HG03565 (cell line): ENCODE measurements around the gene GALT.

ENCODE experiments used
- ATAC-seq: cut with Tn5 transposase; IDR thresholded peaks from one replicate; pipeline ENCODE4 v1.9.1; 2021; ENCODE audit warnings: mild to moderate bottlenecking, moderate library complexity; ENCODE audit not compliant: unreplicated experiment

The GALT gene

DNA sequence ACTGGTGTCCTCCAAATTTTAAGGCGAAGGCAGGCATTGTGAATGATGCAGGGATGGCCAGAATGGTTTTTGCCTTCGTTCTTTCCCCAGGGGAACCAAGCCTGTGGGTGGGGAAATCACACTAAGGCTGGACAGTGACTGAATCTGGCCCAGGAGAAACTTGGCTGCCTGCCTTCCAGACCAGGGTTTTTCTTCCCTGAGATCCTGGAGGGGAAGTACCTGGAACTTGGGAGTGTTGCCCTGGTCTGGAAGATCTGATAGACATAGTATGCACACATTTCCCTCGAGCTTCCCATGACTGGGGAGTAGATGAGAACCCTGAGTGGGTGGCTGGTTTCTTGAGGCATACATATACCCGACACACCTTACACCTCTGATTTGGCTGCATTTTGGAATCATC is 4.8 kb downstream of the GALT start:
- no peak for ATAC-seq

DNA sequence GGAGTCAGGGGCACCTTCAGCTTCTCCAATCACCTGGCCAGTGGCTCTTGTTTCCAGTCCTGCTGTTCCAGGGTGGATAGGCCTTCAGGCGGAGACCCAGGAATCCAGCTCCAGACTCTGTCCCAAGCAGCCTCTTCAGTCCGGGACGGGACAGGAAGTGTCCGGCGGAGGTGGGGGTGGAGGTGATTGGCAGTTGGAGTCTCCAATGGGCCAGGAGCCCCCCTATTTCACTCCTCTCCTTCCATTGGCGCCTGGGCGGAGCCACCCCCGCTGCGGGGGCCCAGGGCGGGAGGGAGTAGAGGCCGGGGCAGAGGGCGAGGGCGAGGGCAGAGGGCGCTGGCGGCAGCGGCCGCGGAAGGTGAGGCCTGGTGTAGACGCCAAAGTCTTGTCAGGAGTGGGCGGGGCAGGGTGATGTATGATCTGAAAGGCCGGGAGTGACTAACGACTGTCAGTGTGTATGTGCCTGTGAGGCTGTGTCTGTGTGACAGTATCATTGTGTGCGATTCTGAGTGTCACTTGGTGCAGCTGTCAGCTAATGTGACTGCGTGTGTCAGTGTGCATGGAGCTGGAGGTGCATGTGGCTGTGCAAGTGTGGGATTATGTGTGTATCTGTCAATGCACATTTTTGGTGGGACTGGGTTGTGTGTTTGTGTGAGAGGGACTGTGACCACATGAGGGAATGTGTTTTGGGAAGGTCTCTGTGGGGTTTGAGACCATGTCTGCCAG is 5.6 kb downstream of the GALT start, which contains the start of gene IL11RA:
IL11RA (plus strand) TSS at position 310 of the 726 bp plus-strand sequence. CDS start 3,033 bp downstream, outside the sequence.
- no peak for ATAC-seq

- ATAC-seq = no peak
Measured at GRCh38 chr9:34652602-34653000, 6.1 kb downstream of the GALT start.

- no peak for ATAC-seq
Measured at GRCh38 chr9:34653151-34654072, 6.9 kb downstream of the GALT start.

DNA sequence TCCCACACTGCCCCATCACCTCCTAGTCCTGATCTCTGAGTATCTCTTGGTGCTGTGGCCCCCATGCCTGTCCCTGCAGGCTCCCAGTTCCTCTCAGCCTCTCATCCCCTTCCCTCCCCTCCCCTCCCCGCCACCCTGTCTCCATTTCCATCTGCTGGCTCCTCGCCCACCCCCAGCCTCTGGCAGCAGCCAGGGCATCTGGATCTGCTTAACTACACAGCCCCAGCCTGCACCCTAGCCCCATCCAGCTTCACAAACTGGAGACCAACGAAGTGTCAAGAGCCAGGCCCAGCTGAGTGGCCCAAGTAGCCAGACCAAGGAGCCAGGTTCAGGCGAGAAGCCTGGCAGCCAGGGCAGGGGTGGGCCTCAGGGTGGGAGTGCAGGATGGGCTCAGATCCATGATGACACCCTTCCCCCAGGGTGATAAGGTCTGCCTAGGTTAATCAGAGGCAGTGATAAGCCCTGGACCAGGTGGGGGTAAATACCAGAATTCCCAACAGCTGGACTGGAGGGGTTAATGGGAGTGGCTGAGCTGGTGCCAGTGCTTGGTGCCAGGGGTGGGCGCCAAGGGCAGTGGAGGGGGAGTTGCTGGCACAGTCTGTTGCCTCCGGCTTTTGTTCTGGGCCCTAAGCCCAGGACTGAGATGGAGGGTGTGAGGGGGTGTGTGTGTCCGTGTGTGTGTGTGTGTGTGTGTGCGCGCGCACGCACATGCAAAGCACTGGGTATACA is 8.0 kb downstream of the GALT start:
- no peak for ATAC-seq

- no peak for ATAC-seq
Measured at GRCh38 chr9:34655394-34655793, 8.9 kb downstream of the GALT start.

- no peak for ATAC-seq
Measured at GRCh38 chr9:34656992-34657391, 10.5 kb downstream of the GALT start.

- ATAC-seq = no peak
Measured at GRCh38 chr9:34658461-34658860, 12.0 kb downstream of the GALT start.

DNA sequence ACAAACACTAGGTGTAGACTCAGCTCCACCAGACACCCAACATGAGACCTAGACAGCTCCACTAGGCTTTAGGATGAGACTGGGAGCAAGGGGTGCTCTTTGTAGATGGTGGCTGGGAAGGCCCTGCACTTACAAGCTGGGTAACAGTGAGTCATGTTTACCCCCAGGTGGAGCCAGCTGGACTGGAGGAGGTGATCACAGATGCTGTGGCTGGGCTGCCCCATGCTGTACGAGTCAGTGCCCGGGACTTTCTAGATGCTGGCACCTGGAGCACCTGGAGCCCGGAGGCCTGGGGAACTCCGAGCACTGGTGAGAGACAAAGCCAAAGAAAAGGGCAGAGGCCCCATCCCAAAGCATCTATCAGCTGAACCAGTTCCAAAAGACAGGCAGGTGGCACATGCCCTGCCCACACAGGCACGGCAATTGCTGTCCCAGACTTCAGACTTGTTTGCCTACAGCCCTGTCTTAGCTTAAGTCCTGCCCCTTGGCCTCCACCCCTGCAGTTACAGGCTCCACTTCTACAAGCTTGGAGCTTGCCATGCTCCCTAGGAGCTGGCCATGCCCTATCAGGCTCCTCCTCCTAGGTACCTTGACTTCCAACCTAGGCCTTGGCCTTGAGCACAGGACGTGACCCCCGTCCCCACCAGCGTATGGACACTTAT is 13.2 kb downstream of the GALT start:
- no peak for ATAC-seq

DNA sequence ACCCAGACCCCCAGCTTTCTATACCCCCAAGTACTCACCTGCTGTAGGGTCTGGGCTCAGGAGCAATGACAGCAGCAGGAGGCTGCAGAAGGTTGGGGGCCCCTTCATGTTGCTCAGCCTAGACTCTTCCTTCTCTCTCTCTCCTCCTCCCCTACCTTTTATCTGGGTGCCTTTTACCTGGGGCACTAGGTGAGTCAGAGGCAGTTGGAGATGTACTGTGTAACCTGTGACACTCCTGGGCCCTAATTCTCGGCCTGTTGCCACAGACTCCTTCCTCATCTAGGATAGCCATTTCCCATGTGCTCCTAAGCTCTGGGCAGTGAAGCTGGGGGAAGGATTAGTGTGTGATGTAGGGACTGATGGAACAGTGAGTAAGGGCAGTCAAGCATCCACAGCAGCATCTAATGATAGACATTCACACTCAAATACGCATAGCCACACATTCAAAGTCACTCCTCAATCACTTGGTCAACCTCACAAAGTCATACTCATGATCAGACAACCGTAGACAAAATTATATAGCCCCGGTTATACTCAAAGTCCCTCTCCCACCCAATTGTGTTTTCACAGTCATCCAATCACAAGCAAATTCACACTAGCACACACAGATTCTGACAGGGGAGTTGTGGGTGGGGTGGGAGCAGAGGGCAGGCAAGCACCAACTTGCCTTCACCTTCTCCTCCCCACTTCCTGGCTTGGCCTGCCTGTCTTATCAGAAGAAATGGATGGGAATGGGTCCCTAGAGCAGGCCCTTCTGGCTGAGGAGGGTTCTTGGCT is 16.2 kb downstream of the GALT start, which contains the start of gene CCL27:
CCL27 (minus strand) TSS at position 132 of the 777 bp plus-strand sequence; CDS start at position 108, 24 bp downstream.
- no peak for ATAC-seq

DNA sequence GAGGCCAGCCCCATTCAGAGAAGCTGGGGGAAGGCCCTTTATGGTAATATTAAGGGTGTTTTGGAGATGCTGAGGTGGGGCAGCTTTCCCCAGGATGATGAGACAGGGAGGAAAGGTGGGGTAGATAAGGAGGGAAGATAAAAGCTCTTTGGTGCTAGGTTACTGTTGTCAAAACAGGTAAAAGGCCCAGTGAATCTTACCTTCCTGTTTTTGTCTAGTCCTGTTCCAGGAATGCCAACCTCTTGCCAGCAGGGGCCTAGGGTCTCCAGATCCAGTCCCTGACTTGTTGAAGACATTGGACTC is 16.8 kb downstream of the GALT start:
- no peak for ATAC-seq

DNA sequence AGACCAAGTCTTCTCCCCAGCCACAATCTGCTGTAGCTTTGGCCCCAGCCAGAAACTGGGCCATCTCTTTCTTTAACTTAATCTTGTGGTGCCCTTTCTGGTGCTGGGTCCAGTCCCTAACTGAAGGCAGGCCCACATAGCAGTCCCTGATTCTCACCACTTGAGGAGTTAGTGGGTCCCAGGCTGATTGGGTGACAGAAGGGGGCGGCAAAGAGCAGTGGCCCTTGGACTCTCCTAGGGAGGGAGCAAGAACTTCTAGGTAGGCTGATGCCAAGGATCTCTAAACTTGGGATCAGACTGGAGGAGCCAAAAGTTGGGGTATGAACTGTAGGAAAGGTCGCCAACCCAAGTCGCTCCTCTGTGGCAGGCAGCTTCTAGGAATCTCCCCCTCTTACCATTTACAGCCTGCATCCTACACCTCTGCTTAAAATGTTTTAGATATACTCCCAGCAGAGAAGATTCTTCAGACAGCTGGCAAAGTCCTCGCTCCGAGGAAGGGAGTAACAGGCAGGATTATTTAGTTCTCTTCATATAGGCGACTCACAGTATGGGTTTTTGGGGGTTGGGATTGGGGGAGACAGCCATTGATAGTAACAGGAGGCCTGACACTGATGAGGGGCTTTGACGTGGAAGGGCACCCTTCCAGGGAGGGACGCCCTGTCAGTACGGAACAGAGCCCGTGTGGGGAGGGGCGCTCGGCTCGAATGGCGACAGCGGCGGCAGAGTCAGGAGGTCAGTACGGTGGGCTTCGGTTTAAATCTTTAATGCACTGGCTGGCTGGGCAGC is 18.0 kb downstream of the GALT start:
- no peak for ATAC-seq

GRCh38 chr9:34665067-34665380 is 18.5 kb downstream of the GALT start:
- ATAC-seq = no peak

DNA sequence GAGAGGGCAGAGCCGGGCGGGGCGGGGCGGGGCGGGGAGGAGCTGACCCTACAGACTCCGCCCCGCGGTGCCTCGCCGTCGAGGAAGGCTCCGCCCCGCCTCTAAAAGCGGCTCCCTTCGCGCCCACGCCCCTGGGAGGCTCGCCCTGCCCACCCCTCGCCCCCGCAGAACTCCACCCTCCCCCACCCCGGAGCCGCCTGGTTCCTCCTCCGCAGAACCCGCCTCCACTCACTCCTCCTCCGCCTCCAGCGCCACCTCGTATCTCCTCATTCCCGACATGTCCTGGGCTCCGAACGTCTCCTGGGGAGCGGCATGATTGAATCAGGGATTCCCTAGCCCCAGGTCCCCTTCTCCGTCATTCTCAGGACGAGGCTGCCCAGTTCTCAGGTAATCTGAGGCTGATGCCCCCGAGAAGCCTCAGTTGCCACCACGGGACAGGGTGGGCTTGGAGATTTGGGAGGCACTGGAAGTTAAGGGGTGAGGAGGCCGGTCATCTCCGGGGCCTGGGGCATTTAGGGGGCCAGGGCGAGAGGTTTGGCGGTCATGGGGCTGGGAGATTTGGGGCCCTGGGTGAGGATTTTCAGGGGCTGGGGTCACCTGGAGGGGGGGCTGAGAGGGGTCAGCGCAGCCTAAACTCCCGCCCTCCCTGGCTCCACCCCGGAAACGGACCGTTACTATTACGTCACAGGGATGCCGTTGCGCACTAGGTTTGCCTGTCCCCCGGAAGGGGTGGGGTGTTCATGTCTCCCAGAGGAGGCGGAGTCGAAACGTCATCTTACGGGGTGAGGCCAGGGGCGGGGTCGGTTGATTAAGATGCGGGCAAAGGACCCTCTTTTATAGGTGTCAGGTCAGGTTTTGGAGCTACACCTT is 19.1 kb downstream of the GALT start:
- peak; percentile 47 for ATAC-seq

- ATAC-seq = no peak
Measured at GRCh38 chr9:34669809-34670562, 23.5 kb downstream of the GALT start.

DNA sequence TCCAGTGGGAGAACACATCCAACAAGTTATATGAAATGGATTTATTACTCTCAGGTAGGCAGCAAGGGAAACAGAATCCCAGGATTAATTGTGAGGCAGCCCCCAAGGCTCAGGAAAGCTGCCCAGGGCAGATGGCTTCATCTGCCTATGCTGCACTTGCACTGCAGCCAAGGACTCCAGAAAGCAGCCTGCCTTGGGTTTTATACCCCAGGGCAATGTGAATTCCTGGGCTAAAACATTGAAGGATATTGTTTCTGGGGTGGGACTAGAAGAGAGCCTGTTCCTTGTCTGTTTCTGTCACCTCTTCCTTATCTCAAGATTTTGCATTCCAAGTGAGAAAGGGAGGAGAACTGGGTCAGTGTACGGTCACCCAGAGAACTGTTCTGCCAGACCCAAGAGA is 24.8 kb downstream of the GALT start:
- no peak for ATAC-seq

DNA sequence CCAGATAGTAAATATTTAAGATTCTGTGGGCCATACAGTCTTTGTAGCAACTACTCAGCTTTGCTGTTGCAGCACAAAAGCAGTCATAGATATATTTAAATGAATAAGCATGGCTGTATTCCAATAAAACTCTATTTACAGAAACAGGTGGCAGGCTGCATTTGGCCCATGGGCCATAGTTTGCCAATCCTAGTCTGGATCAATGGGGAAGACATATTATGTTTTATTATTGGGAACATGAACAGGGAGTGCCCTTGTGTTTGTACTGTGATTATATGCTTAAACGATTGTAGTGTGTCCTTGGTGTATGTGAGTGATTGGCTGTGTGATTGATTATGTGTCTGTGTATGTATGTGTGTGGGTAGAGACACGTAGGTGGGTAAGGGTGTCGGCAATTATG is 28.0 kb downstream of the GALT start:
- ATAC-seq = no peak
